GM19372 (cell line): ENCODE results near the gene EGF.
"Not testable (repeated sequence)": the region's sequence is repeated elsewhere in the genome, so short reads cannot be mapped to it uniquely, and the experiment has no call there.

ENCODE experiments used
- ATAC-seq: cut with Tn5 transposase; IDR thresholded peaks from one replicate; pipeline ENCODE4 v1.9.1; 2021; ENCODE audit warnings: mild to moderate bottlenecking, low read depth, moderate library complexity; ENCODE audit not compliant: unreplicated experiment

The EGF gene

GRCh38 chr4:109913596-109914241 is 1.0 kb downstream of the EGF start:
- no peak for ATAC-seq

GRCh38 chr4:109914322-109914721 is 1.6 kb downstream of the EGF start:
- ATAC-seq, result no peak

DNA sequence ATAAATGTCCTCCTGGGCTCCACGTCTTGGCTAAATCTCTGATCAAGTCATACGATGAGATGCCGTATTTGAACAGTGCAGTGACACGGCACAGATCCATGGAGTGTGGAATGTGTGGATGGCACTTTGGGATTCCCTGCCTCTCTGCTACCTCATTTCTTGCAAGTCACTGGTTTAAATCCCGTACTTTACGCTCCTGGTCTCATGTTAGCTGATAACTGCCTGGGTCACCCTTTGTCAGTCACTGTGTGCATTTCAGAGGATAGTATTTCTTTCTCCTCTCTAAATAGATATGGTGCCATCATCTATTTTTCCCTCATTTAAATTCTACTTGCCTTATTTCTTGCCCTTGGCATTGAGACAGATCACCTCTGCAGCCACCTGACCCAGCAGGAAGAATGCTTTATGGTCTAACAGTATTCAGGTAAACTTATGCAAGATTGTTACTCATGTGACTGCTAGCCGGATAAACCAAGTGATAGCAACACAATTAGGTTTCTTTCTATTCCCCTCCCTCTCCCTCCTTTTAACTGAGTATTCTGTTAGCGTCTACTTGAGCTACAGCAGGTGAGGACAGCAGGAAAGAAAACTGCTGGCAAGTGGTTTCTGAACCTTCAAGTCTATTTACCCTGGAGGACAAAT is 2.8 kb downstream of the EGF start:
- ATAC-seq, result no peak

- ATAC-seq, result no peak
Observed at GRCh38 chr4:109916027-109916409, 3.3 kb downstream of the EGF start.

DNA sequence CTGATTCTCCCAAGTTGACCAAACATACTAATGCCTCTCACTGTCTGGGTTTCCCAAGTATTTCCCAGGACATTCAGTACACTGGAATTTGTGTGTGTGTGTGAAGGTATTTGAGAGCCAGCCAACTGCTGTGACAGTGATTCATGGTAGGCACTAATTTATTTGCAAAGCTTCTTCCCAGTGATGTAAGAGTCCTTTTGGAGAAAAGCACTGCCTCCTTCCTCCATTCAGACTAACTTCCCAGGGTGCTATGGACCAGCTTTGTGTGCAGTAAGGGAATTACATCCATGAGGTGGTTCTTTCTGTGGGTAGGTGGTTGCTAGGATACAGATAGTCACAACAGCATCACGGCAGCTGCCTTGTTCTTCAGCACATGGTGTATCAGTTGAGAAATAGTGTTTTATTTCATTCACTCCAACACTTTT is 8.7 kb downstream of the EGF start:
- no peak for ATAC-seq

DNA sequence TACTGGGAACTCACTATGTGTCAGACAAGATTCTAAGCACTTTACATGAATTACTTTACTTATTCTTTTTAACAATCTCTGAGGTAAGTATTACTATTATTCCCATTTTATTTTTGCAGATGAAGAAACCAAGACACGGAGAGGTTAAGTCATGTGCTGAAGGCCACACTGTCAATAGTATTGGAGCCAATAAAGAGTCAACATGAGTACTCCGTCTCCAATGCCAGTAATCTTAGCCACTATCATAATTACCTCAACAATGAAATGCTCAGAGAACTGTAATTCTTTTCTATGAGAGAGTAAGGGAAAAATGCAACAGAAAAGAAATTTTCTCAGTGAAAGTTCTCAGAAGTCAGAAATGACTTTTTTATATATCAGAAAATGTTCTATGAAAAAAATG is 12.7 kb downstream of the EGF start:
- no peak for ATAC-seq

DNA sequence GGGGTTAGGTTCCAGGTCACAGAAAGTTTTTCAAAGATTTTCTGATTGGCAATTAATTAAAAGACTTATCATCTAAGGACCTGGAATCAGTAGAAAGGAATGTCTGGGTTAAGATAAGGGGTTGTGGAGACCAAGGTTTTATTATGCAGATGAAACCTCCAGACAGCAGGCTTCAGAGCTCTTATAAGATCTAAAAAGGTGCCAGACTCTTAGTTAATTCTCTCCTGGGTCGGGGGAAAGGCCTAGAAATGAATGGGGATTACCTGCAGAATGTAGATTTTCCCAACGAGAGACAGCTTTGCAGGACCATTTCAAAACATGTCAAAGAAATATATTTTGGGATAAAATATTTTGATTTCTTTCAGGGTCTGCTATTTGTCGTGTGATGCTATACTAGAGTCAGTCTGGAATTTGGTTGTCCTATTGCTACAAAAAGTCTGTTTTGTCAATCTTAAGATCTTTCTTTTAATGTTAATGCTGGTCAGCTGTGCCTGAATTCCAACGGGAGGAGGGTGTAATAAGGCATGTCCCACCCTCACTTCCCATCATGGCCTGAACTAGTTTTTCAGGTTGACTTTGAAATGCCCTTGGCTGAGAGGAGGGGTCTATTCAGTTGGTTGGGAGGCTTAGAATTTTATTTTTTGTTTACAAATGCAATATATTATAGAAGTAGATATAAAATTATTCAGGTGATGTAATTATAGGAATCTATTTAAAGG is 15.8 kb downstream of the EGF start:
- no peak for ATAC-seq

DNA sequence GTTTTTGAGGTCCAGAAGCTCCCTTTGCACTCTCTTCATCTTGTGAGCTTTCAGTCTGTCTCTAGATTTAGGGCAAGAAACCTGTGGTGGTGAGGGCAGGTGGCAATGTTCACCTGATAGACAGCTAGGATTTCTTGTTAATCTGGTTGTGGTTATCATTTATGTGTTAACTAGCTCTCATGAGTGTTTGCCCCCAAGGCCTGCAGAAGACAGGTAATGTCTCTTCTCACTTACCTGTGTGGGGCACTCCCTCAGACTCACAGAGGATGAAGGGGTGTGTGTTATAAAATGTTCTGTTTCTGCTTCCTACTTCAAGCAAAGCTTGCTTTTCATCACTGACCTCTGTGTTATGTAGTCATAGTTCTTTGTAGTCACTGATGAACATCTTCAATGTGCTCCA is 17.8 kb downstream of the EGF start:
- no peak for ATAC-seq

DNA sequence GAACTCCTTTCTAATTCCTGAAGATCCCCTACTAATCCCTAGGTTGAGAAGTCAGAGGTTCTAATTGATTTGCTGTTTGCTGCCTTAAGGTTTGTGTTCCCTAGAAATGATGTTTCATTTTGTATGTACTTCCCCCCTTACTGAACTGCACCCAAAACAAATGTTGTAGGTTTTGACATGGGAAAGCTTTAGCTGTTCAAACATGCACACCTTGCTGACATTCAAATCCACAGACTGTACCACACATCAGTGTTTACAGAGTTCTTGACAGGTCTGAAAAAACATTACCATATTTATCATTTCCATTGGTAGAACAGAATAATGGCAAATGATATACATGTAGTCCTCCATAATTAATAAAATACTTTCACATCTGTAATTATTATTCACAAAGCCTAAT is 18.2 kb downstream of the EGF start:
- no peak for ATAC-seq

DNA sequence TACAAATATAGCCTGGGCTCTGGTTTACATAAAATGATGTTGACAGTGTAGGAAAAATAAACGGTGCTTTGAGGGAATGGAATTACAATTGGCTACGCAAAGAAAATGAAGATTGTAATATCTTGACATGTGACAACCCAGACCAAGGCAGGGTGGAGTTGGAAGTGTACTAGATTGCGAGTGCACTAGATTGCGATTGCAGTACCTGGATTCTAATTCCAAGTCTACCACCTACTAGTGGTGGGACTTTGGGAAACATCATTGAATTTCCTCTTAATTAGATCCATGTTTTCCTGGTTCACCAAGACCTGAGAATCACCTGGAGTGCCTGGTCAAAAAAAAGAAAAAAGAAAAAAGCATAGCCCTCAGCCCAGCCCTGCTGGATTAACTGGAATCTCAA is 18.6 kb downstream of the EGF start:
- no peak for ATAC-seq

DNA sequence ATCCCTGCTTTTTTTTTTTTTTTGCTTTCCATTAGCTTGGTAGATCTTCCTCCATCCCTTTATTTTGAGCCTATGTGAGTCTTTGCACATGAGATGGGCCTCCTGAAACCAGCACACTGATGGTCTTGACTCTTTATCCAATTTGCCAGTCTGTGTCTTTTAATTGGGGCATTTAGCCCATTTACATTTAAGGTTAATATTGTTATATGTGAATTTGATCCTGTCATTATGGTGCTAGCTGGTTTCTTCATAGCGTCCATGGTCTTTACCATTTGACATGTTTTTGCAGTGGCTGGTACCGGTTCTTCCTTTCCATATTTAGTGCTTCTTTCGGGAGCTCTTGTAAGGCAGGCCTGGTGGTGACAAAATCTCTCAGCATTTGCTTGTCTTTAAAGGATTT is 24.7 kb downstream of the EGF start:
- ATAC-seq, result not testable (repeated sequence)

DNA sequence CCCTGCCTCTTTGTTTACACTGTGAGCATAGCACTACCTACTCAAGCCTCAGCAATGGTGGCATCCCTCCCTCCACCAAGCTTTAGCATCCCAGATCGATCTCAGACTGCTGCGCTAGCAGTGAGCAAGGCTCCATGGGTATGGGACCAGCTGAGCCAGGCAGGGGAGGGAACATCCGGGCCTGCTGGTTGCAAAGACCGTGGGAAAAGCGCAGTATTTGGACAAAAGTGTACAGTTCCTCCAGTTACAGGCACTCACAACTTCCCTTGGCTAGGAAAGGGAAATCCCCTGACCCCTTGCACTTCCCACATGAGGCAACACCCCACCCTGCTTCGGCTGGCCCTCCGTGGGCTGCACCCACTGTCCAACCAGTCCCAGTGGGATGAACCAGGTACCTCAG is 26.5 kb downstream of the EGF start:
- ATAC-seq, result no peak

GRCh38 chr4:109942292-109942926 is 29.7 kb downstream of the EGF start:
- ATAC-seq, result no peak

GRCh38 chr4:109943745-109944144 is 31.1 kb downstream of the EGF start:
- ATAC-seq, result no peak

DNA sequence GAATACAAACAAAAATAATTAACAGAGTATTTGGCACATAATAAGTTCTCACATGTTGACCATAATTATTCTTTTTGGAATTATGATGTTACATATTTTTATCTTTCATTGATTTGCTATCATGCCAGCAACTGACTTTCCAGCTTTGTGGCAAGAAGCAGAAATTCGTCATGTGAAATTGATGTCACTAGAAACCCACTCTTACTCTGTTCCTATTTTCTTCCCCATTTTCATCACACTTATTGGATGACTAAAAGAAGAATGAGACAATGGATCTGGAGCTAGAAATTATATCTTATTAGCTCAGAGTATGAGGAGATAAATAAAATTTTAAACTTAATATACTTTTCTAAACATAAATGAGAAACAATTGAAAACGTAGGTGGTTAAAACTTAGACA is 31.9 kb downstream of the EGF start:
- ATAC-seq, result no peak

DNA sequence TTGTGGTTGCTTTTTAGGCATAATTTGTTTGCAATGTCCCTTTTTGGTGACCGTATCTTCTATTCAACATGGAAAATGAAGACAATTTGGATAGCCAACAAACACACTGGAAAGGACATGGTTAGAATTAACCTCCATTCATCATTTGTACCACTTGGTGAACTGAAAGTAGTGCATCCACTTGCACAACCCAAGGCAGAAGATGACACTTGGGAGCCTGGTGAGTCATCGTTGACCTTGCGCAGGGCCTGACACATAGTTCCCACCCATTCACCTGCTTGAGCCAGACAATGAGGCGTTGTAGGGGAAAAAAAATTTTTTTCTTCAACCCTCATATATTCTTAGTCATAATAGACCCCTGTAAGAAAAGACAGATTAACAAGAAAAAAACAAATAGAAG is 32.4 kb downstream of the EGF start:
- ATAC-seq, result no peak

DNA sequence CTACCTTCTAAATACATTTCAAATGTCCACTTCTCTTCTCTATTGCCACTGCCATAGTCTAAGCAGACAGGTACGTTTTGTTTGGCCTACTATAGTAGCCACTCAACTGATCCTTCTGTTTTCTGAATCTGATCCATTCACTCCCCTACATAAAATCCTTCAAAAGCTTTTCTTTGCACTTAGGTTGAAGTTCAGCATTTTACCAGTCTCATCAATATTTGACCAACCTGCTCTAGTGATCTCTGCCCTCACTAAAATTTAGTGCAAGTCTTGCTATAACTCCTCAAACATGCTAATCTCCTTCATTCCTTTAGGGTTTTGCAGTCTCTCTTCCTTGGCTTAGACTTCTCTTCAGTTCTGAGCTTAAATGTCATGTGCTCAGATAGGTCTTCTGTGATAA is 33.4 kb downstream of the EGF start:
- no peak for ATAC-seq

GRCh38 chr4:109947457-109947856 is 34.8 kb downstream of the EGF start:
- no peak for ATAC-seq

- ATAC-seq, result no peak
Observed at GRCh38 chr4:109947918-109948317, 35.2 kb downstream of the EGF start.

- ATAC-seq, result not testable (repeated sequence)
Observed at GRCh38 chr4:109949099-109949718, 36.5 kb downstream of the EGF start.

GRCh38 chr4:109952612-109953011 is 39.9 kb downstream of the EGF start:
- no peak for ATAC-seq
